Heart left ventricle (tissue), 16 donors: ENCODE measurements around the gene EPS8. TPM values are rescaled to one million over a fixed set of nuclear protein-coding genes. Genes with fewer than 3 reads are reported as not detected.

Experiments
- ATAC-seq, 4 donors: fragments of 200-7000 bp; cut with Tn5 transposase; one replicate each; pipeline ENCODE4 v1.9.1; 2020 to 2022; ENCODE audit warnings: moderate library complexity in 4 of 4, mild to moderate bottlenecking in 3 of 4, moderate number of reproducible peaks in 1 of 4
- DNase-seq, 5 donors: peaks; one replicate each; pipeline ENCODE4 v3.0.0-alpha.2; 2020
- H3K27ac ChIP-seq, 12 donors: fragments of 200-600 bp; sonication (generic) in 4 of 12; one replicate each; pipeline versions ENCODE4 v1.5.0 to v1.8.0; 2016 to 2022; ENCODE audit warnings: mild to moderate bottlenecking in 2 of 12
- H3K27me3 ChIP-seq, 9 donors: fragments of 200-600 bp; sonication (generic) in 2 of 9; one replicate each; pipeline versions ENCODE4 v1.5.1 to v1.8.0; 2016 to 2022; ENCODE audit warnings: mild to moderate bottlenecking in 3 of 9
- H3K36me3 ChIP-seq, 9 donors: fragments of 200-600 bp; sonication (generic) in 2 of 9; one replicate each; pipeline versions ENCODE4 v1.5.0 to v1.8.0; 2018 to 2022; ENCODE audit warnings: mild to moderate bottlenecking in 2 of 9
- H3K4me1 ChIP-seq, 12 donors: fragments of 200-600 bp; sonication (generic) in 4 of 12; one replicate each; pipeline versions ENCODE4 v1.5.0 to v1.8.0; 2016 to 2022; ENCODE audit warnings: mild to moderate bottlenecking in 3 of 12
- H3K4me3 ChIP-seq, 12 donors: fragments of 200-600 bp; sonication (generic) in 4 of 12; one replicate each; pipeline versions ENCODE4 v1.5.0 to v1.8.0; 2017 to 2022; ENCODE audit warnings: mild to moderate bottlenecking in 9 of 12, moderate library complexity in 4 of 12
- H3K9me3 ChIP-seq, 12 donors: fragments of 200-600 bp; sonication (generic) in 4 of 12; one replicate each; pipeline versions ENCODE4 v1.5.0 to v1.8.0; 2016 to 2022; ENCODE audit warnings: mild to moderate bottlenecking in 1 of 12
- CTCF ChIP-seq, 12 donors: fragments of 200-600 bp; sonication (generic) in 4 of 12; IDR thresholded peaks; one replicate each; pipeline versions ENCODE4 v1.5.0 to v1.8.0; 2018 to 2022; ENCODE audit warnings: antibody characterized with exemption in 12 of 12, mild to moderate bottlenecking in 5 of 12
- POLR2A ChIP-seq, 2 donors: fragments of 450-650 bp; IDR thresholded peaks; one replicate each; pipeline ENCODE4 v1.6.1; 2017; ENCODE audit warnings: antibody characterized with exemption in 2 of 2, mild to moderate bottlenecking in 2 of 2, moderate library complexity in 2 of 2
- WGBS, 4 donors: extraction: QIAGEN DNeasy Blood & Tissue Kit in 2 of 4; methylation state at CpG; one replicate each; pipeline versions ENCODE4 v1.1.5 to v1.1.7; 2013 to 2018; 5-methylcytosine and 5-hydroxymethylcytosine counted together
- intact Hi-C, 10 donors: fragments of 100-400 bp; cut with DNase I; formaldehyde crosslinking; loops; one replicate each; pipeline versions ENCODE4 v1.11.1 to v1.14.2; 2022
- polyA plus RNA-seq, 2 donors: library from polyadenylated mRNA; stranded (reverse); fragments of 200-250 nt; gene quantifications; one replicate each; pipeline ENCODE4 v1.2.3, GENCODE V29; 2013
- total RNA-seq, 9 donors: library from RNA; depleted of rRNA in 2 of 9; stranded (reverse); fragments of >200 nt in 2 of 9; fragmentation: NEBNext Ultra II Directional in 3 of 9; extraction: Animal tissue kit (Norgen Biotek cat#: 25700) in 3 of 9; gene quantifications; one replicate each; pipeline versions ENCODE4 v1.1.0 to v1.2.4, GENCODE V29; 2016 to 2023
- donor health status: ischemic (EF 13 %, LVEDD 7.1; RV severe dilation, severe dysfunction).
- donor health status: healthy with polysubstance abuse.
- donor health status: DM: no; HTN: yes; CAD: no.
- donor health status: DM: no; HTN: no; CAD: no.
- donor health status: ischemic (EF 25% LVEDD 6.9; RV normal size, moderate dysfunction).
- donor health status: ischemic (EF 25% LVEDD 5.7; RV mildly dilated, moderate dysfunction).
- donor health status: healthy.
- donor health status: DM: yes; HTN: yes; CAD: no.
- donor health status: ischemic (EF 35%, LVEDD 5.7; RV mildly dilated, moderate dysfunction).
- donor health status: nonischemic (EF 11% LVEDD 7.7; RV severe dilation, severe dysfunction).
- donor health status: DM: yes; HTN: yes; CAD: no.
- donor health status: PGD.
- donor health status: ischemic (EF 29% LVEDD 5.4; RV normal size, mild dysfunction).
- donor health status: nonischemic (EF 23%, LVEDD 6.1; RV moderate dilation, normal function).

EPS8 gene
- total and polyA plus RNA-seq, 11 donors: 11.7 to 56.0 (median 20.9) TPM

GRCh38 chr12:15662303-15662980 lies 126.7 kb downstream of the EPS8 start:
- intact Hi-C loops: no loop called here
- peak in 1 of 4 donors; percentile 47 for ATAC-seq
- Histone ChIP-seq H3K4me1 (no peaks in the 10 kb centered on the region), H3K27me3 (no peaks in the 10 kb centered on the region), H3K27ac (no peak overlapping the region), H3K4me3 (no peak overlapping the region), H3K9me3 (no peaks in the 10 kb centered on the region), H3K36me3 (peaks cover 0 to 91% (median 63%) of the 10 kb centered on the region in 9 donors)
- no peak for DNase-seq
- WGBS, 4 donors: 91 to 95% (median 92%) methylated on average over 3 of the region's 3 CpGs
- TF ChIP-seq CTCF (IDR thresholded peaks at IDR 0.05): no peak
- no peak for TF ChIP-seq POLR2A (IDR thresholded peaks at IDR 0.05)

DNA sequence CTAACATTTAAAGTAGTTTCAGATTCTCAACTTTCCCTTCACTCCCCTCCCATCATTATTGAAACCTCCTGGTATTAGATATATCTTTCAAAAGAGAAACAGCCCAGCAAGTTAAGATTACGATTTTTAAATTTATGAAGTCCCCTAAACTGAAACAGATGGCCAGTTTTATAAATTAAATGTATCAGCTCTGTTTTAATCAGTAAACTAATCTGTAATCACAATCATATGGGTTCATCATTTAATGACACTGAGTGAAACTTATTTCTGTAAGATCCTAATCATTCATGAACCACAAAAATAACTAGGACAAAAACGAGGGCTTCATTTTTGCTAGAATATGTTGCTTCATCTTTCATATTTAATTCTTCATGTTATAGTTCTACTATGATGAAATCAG lies 137.8 kb downstream of the EPS8 start:
- Histone ChIP-seq H3K9me3 (no peaks in the 10 kb centered on the region), H3K4me1 (no peaks in the 10 kb centered on the region), H3K27ac (no peak overlapping the region), H3K27me3 (no peaks in the 10 kb centered on the region), H3K4me3 (no peak overlapping the region), H3K36me3 (peaks cover 0 to 75% (median 39%) of the 10 kb centered on the region in 9 donors)
- intact Hi-C loops: no loop called here
- no peak for TF ChIP-seq POLR2A (IDR thresholded peaks at IDR 0.05)
- no peak for TF ChIP-seq CTCF (IDR thresholded peaks at IDR 0.05)
- ATAC-seq: no peak
- 78 to 86% (median 82%) methylated on average over 2 of the region's 2 CpGs for WGBS, 4 donors
- DNase-seq: no peak

DNA sequence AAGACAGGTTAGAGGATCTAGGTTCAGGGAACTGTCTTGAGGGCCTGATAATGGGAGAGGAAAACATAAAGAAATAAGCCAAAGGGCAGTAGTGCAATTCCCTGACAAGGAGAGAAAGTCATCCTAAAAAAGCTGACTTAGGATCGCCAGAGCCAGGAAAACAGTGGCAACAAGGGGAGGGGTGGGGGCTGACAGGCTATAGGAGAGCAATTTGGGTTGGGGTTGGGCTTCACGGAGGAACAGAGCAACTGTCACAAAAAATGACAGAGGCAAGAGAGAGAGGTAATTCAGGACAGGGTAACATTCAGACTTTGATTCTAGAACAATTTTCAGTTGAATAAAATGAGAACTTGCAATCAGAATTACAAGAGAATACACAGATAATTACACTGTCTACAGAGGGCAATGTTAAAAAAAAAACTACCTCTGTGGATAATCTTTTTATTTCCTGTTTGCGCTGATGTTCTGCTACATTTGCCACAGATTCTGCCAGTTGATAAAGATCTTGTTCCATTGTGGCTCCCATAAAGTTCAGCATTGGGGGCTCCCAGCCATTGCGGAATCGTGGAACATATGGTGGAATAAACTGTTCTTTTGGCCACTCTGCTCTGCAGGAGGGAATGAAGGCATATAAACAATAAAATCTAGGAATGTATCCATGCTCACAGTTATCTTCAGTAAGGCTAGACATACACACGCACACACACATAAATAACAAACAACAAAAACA lies 138.6 kb downstream of the EPS8 start:
- H3K36me3 ChIP-seq: peaks cover 0 to 75% (median 39%) of the 10 kb centered on the region in 9 donors
- intact Hi-C loops: no loop called here
- TF ChIP-seq CTCF (IDR thresholded peaks at IDR 0.05) (no peak), POLR2A (IDR thresholded peaks at IDR 0.05) (no peak)
- H3K4me3 ChIP-seq: no peak overlapping the region
- 77 to 82% (median 79%) methylated on average over 6 of the region's 6 CpGs for WGBS, 4 donors
- H3K4me1 ChIP-seq: no peaks in the 10 kb centered on the region
- H3K27ac ChIP-seq: peak overlapping the region in 1 of 12 donors; percentile 27
- no peaks in the 10 kb centered on the region for H3K9me3 ChIP-seq
- no peaks in the 10 kb centered on the region for H3K27me3 ChIP-seq
- no peak for ATAC-seq
- no peak for DNase-seq

DNA sequence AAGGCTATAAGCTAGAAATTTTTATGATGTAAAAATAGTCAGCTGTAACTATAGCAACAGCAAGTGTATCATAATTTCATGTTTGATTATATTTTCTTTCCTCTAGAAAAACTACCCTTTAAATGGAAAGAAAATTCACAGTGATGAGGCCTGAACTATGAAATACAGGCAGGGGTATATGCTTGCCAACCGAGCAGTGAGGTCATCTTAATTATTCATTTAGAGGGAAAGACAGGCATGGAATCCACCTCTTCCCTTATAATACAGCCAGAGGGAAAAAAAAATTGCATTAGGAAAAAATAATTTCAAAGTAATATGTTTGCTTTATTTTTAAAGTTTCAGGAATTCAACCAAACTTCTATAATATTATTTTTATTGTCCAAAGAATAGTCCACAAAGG lies 139.8 kb downstream of the EPS8 start:
- 67 to 76% (median 75%) methylated on average over 1 of the region's 1 CpG for WGBS, 4 donors
- DNase-seq (no peak), ATAC-seq (no peak)
- TF ChIP-seq CTCF (IDR thresholded peaks at IDR 0.05) (no peak), POLR2A (IDR thresholded peaks at IDR 0.05) (no peak)
- Histone ChIP-seq H3K27me3 (no peaks in the 10 kb centered on the region), H3K4me3 (no peak overlapping the region), H3K4me1 (no peaks in the 10 kb centered on the region), H3K9me3 (no peaks in the 10 kb centered on the region), H3K27ac (no peak overlapping the region), H3K36me3 (peaks cover 0 to 75% (median 26%) of the 10 kb centered on the region in 9 donors)
- intact Hi-C loops: loop anchor here in 1 of 10 donors (10.0 kb wide), 1 partner anchor 135 kb away; the partner anchor contains the start of gene EPS8
